ENCODE data around the gene FIGN.

- TF ChIP-seq CTCF (IDR thresholded peaks at IDR 0.05) (no peak), POLR2A (IDR thresholded peaks at IDR 0.05) (no peak)
These were observed 27.5 kb downstream of the FIGN start for GRCh38 chr2:163708265-163708664.
